Effector memory CD8-positive, alpha-beta T cell (primary cell): Measurements from ENCODE around the gene SLU7.
"Not testable (repeated sequence)": the region's sequence is repeated elsewhere in the genome, so short reads cannot be mapped to it uniquely, and the experiment has no call there.

Experiments
- ATAC-seq: fragments of 150-1000 bp; cut with Tn5 transposase; replicated peaks from 2 replicates; pipeline ENCODE4 v1.10.0; 2021; ENCODE audit warnings: mild to moderate bottlenecking, moderate library complexity
- DNase-seq, 3 experiments: peaks; one replicate each; pipeline ENCODE4 v3.0.0; 2021
- H3K27ac Mint-ChIP-seq, 2 donors: one replicate each; pipeline ENCODE4 v1.8.0; 2022; ENCODE audit warnings: mild to moderate bottlenecking in 2 of 2, mixed read lengths in 2 of 2, moderate library complexity in 2 of 2
- H3K27me3 Mint-ChIP-seq, 2 donors: one replicate each; pipeline ENCODE4 v1.8.0; 2022; ENCODE audit warnings: mixed read lengths in 2 of 2
- H3K36me3 Mint-ChIP-seq: one replicate; pipeline ENCODE4 v1.8.0; 2022; ENCODE audit warnings: mild to moderate bottlenecking, moderate library complexity, mixed read lengths; ENCODE audit not compliant: insufficient read depth
- H3K4me1 Mint-ChIP-seq, 2 donors: one replicate each; pipeline ENCODE4 v1.8.0; 2022; ENCODE audit warnings: low read depth in 2 of 2, mixed read lengths in 2 of 2
- H3K4me3 Mint-ChIP-seq, 2 donors: one replicate each; pipeline ENCODE4 v1.8.0; 2022; ENCODE audit warnings: mild to moderate bottlenecking in 2 of 2, mixed read lengths in 2 of 2, moderate library complexity in 2 of 2
- H3K9me3 Mint-ChIP-seq, 2 donors: one replicate each; pipeline ENCODE4 v1.8.0; 2022; ENCODE audit warnings: mixed read lengths in 2 of 2

Gene SLU7

DNA sequence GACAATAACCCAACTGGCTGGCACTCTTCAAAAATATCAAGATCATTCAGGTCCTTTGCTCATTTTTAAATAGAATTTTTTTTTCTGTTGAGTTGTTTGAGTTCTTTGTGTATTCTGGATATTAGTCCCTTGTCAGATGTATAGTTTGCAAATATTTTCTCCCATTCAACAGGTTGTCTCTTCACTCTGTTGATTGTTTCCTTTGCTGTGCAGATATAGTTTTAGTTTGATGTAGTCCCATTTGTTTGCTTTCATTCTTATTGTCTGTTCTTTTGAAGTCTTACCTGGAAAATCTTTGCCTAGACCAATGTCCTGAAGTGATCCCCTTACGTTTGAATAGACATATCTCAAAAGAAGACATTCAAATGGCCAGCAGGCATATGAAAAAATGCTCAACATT, 25.5 kb upstream of the SLU7 start:
- Mint-ChIP-seq H3K27me3 (no peaks in the 10 kb centered on the region), H3K4me1 (peaks cover 0 to 2% of the 10 kb centered on the region in 2 donors)

DNA sequence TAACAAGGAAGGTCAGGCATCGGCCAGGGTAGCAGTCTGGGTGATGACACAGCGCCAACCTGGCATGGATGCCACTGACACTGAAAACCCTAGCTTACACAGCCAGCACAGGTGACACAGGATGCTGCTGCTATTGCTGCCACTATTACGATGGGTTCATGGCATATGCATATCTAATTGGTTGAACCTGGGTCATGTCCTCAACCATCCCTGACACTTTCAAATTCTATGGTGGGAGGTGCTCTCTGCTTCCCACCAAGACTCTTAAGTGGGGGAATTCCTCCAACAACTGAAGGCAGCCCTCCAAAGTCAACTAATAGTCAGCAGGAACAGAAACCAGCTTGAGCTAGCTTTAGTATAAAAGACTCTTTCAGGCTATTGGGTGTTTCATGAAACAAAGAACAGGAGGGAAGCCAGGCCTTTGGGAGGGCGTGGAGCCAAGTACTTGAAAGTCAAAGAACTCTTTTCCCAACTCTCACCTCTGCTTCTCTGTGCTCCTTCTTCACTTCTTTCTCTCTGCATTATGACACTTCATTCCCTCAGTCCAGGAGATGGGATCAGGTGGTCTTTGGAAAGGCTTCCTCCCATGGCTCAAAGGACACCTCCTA, 24.0 kb upstream of the SLU7 start:
- no peaks in the 10 kb centered on the region for H3K9me3 Mint-ChIP-seq
- H3K4me1 Mint-ChIP-seq, result peaks cover 6 to 9% of the 10 kb centered on the region in 2 donors
- ATAC-seq, result no peak
- DNase-seq, result no peak
- H3K4me3 Mint-ChIP-seq, result no peak overlapping the region
- no peaks in the 10 kb centered on the region for H3K36me3 Mint-ChIP-seq
- H3K27ac Mint-ChIP-seq, result no peak overlapping the region
- no peaks in the 10 kb centered on the region for H3K27me3 Mint-ChIP-seq

More for the DNA sequence above, 25.5 kb upstream of the SLU7 start:
- Mint-ChIP-seq H3K4me3 (no peak overlapping the region), H3K9me3 (no peaks in the 10 kb centered on the region), H3K27ac (no peak overlapping the region), H3K36me3 (no peaks in the 10 kb centered on the region)
- ATAC-seq, result no peak
- no peak for DNase-seq

DNA sequence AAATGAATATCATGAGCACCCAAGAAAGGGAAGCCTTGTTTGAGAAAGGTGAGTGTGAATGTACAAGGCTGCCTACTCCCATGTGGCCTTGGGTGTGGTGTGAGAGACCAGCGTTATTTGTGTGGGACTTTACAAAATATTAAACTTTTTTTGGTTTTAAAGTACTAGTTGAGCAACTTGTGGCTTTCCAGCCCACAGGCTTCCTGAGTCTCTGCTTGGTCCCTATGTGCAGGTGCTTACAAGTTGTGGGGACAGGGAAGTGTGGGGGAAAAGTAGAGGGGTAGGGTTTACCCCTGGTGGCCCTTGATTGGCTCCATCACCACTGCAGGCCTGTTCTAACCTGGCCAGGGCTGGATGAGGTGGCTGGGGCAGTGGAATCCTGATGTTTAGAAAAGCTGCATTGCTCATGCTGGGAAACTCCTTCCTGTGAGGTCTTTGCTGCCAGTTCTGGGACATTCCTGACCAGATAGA, 22.5 kb upstream of the SLU7 start:
- H3K9me3 Mint-ChIP-seq, result no peaks in the 10 kb centered on the region

DNA sequence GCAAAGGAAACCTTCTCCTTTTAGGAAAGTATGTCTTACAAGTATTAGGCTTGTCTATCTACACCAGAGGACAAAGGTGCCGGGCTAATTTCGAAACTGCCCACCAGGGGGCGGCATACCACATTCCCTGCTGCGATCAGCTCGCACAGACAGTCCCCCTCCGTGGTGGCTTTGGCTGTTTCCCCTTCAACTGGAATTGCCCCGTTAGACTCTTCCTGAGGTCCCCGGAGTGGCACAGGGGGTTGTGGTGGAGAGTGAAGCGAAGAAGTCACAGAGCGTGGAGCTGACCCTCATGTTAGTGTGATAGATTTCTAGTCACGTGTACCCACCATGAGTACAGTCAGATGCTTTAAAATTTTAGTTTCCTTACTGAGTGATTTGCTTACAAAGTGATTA, 20.3 kb upstream of the SLU7 start:
- DNase-seq, result peak; percentile 88 to 94 (median 89)
- peaks cover 10 to 12% of the 10 kb centered on the region in 2 donors for H3K27me3 Mint-ChIP-seq
- H3K4me3 Mint-ChIP-seq, result peak overlapping the region; percentile 77 to 79
- peak; percentile 82 for ATAC-seq
- no peaks in the 10 kb centered on the region for H3K36me3 Mint-ChIP-seq
- H3K4me1 Mint-ChIP-seq, result peaks cover 6 to 9% of the 10 kb centered on the region in 2 donors
- peak overlapping the region; percentile 84 to 95 for H3K27ac Mint-ChIP-seq
- H3K9me3 Mint-ChIP-seq, result no peaks in the 10 kb centered on the region

More for the DNA sequence above, 22.5 kb upstream of the SLU7 start:
- no peak overlapping the region for H3K27ac Mint-ChIP-seq
- H3K4me3 Mint-ChIP-seq, result no peak overlapping the region
- H3K4me1 Mint-ChIP-seq, result peaks cover 6 to 9% of the 10 kb centered on the region in 2 donors
- ATAC-seq, result no peak
- no peaks in the 10 kb centered on the region for H3K36me3 Mint-ChIP-seq
- H3K27me3 Mint-ChIP-seq, result peaks cover 0 to 1% of the 10 kb centered on the region in 2 donors
- DNase-seq, result no peak

DNA sequence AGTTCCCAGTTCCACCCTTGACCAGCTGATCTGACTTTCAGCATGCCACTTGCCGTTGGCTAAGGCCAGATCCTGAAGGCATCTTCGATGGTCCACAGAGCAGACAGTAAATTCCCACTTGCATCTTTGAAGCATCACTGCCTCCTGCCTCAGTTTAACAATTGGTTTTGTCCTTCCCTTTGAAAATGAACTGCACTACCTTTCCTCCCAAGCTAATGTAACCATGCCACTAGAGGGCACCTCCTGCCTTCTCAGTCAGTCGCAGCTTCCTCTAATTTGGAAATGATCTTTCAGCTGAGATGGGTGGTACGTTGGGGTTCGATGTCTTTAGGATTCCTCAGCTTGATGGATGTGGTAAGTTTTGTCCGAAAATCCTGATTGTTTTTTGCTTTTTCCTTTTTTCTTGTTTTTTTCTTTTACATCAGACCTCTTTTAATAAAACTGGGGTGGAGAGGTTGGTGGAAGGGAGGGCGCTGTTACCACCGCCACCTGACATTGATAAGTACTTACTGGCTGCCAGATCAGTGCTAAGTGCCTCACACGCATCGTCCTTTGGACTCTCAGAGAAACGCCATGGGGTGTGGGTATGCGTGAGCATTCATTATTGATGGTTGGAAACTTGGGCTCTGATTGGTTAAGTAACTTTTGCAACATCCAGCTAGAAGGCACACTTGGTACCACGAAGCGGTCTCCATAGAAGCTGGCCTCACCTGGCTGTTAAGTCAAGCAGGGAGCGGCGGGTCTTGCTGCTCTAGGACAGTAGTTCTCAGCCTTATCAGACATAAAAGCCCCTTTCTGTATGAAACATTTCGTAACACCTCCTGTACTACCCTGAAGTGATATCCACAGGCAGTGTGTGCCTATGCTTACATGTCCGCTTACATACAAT, 19.7 kb upstream of the SLU7 start:
- no peaks in the 10 kb centered on the region for H3K9me3 Mint-ChIP-seq
- H3K27ac Mint-ChIP-seq, result peak overlapping the region; percentile 84 to 95
- no peaks in the 10 kb centered on the region for H3K36me3 Mint-ChIP-seq
- peak; percentile 70 for ATAC-seq
- DNase-seq, result peak; percentile 50 to 63 (median 55)
- peaks cover 10 to 12% of the 10 kb centered on the region in 2 donors for H3K27me3 Mint-ChIP-seq
- peak overlapping the region; percentile 77 to 79 for H3K4me3 Mint-ChIP-seq
- H3K4me1 Mint-ChIP-seq, result peaks cover 6 to 9% of the 10 kb centered on the region in 2 donors

DNA sequence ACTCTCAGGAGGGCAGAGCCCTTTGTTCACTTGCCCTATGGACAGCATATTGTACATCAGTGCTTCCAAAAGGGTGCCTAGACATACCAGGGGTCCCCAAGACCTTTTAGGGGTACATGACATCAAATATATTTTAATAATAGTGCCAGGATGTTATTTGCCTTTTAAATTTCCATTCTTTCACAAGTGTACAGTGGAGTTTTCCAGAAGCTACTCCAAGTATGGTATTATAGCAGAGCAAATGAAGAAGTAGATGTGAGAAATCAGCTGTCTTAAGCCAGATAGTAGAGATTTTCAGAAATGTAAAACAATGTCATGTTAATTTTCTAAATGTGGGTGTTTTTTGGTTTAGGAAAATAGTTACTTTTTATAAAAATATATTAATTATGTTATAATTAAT, 18.4 kb upstream of the SLU7 start:
- Mint-ChIP-seq H3K27me3 (peaks cover 10 to 12% of the 10 kb centered on the region in 2 donors), H3K4me1 (peaks cover 6 to 9% of the 10 kb centered on the region in 2 donors), H3K27ac (no peak overlapping the region), H3K4me3 (no peak overlapping the region), H3K36me3 (peaks cover 4% of the 10 kb centered on the region), H3K9me3 (no peaks in the 10 kb centered on the region)
- ATAC-seq (no peak), DNase-seq (no peak)

DNA sequence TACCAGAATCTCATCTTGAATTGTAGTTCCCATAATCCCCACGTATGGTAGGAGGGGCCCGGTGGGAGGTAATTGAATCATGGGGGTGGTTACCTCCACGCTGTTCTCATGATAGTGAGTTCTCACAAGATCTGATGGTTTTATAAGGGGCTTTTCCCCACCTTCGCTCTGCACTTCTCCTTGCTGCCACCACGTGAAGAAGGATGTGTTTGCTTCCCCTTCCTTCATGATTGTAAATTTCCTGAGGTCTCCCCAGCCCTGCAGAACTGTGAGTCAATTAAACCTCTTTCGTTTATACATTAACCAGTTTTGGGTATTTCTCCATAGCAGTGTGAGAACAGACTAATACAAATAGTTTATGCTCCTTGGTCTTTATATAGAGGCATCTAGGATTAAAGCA, 17.8 kb upstream of the SLU7 start:
- H3K9me3 Mint-ChIP-seq, ATAC-seq, H3K4me1 Mint-ChIP-seq: not testable (repeated sequence)

DNA sequence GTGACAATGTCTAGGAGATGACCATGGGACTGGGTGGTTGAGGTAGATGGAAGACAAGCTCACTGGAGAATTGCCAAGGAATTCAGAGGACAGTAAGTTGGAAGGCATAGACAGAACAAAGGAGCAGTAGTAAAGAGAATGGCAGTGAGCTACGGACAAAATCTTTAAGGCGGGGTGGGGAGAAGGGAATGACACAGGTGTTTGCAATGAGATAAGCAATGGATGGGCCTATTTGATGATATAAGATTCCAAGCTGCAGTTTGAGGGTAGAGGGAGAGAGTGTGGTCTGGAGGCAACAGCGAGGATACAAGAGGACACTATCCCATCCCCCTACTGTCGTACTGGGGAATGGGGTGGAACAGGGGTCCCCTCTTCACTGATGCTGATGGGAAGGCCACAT, 17.1 kb upstream of the SLU7 start:
- Mint-ChIP-seq H3K9me3 (no peaks in the 10 kb centered on the region), H3K27ac (no peak overlapping the region)

More for the DNA sequence above, 17.8 kb upstream of the SLU7 start:
- H3K27me3 Mint-ChIP-seq, result peaks cover 10 to 12% of the 10 kb centered on the region in 2 donors
- H3K4me3 Mint-ChIP-seq, H3K27ac Mint-ChIP-seq, DNase-seq, H3K36me3 Mint-ChIP-seq: not testable (repeated sequence)

DNA sequence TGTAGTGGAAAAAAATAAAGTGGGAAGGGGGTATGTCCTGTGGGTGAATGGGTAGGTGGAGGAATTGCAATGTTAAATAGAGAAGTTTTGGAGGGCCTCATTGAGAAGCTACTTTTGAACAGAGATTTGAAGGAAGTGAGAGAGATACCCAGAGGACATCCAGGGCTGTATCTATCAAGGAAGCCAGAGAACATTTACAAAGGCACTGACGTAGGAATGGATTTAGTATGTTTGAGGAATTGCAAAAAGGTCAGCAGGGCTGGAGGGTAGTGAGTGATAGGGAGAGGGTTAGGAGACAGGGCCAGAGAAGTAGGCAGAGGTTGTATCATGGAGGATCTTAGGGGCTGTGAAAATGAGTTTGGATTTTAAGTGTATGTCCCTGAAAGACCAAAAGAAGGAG, 16.7 kb upstream of the SLU7 start:
- Mint-ChIP-seq H3K9me3 (no peaks in the 10 kb centered on the region), H3K4me1 (peaks cover 6% of the 10 kb centered on the region in 2 donors), H3K27me3 (peaks cover 10 to 12% of the 10 kb centered on the region in 2 donors), H3K36me3 (peaks cover 4% of the 10 kb centered on the region), H3K27ac (no peak overlapping the region), H3K4me3 (no peak overlapping the region)
- ATAC-seq, result no peak
- DNase-seq, result no peak

More for the DNA sequence above, 17.1 kb upstream of the SLU7 start:
- Mint-ChIP-seq H3K4me3 (no peak overlapping the region), H3K4me1 (peaks cover 6 to 7% of the 10 kb centered on the region in 2 donors), H3K27me3 (peaks cover 10 to 12% of the 10 kb centered on the region in 2 donors), H3K36me3 (peaks cover 4% of the 10 kb centered on the region)
- ATAC-seq, result no peak
- DNase-seq, result no peak

DNA sequence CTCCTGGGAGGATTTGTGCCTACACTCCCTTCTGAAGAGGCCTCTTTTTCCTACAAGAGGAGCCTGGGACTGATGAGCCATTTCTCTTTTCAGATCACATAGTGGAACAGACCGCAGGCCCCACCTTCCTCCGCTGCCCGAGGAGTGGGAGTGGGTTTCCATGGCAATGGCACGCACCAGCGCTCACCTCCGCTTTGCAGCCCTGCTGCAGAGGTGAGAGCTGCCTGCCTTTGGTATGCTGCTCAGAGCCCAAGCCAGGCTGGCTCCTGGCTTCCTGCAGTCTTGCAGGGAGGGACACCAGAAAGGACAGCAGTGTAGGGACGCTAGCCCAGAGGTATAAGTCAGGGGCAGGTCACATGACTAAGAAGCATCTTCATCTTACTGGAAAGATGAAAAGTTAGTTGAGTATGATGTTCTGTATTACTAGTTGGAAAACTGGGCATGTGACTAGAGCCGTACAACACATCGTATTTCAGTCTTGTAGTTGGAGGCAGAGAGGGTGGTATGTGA, 15.2 kb upstream of the SLU7 start:
- no peak for DNase-seq
- Mint-ChIP-seq H3K4me1 (peaks cover 6% of the 10 kb centered on the region in 2 donors), H3K4me3 (no peak overlapping the region), H3K36me3 (peaks cover 4% of the 10 kb centered on the region), H3K9me3 (no peaks in the 10 kb centered on the region), H3K27ac (no peak overlapping the region), H3K27me3 (peaks cover 10 to 12% of the 10 kb centered on the region in 2 donors)
- no peak for ATAC-seq

DNA sequence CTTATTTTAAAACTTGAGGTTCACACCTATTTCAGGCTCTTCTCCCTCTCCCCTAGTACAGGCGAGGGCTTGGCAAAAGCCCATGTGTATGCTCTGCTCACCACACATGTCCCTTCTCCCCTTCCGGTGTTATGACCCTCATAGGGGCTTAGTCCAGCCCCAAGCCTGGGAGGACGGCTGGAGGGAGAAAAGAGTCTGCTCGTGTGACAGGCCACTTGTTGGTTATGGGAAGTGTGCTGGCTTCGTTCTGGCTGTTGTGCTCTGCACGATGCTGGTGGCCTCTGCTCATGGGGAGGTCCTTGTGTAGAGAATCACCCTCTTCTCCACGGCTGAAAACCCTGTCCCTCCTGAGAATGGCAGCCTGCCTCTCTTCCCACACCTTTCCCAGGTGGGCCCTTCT, 13.9 kb upstream of the SLU7 start:
- H3K9me3 Mint-ChIP-seq, result no peaks in the 10 kb centered on the region
- ATAC-seq (no peak), DNase-seq (no peak)
- peaks cover 10 to 12% of the 10 kb centered on the region in 2 donors for H3K27me3 Mint-ChIP-seq
- H3K27ac Mint-ChIP-seq, result no peak overlapping the region
- peaks cover 4% of the 10 kb centered on the region for H3K36me3 Mint-ChIP-seq
- no peaks in the 10 kb centered on the region for H3K4me1 Mint-ChIP-seq
- no peak overlapping the region for H3K4me3 Mint-ChIP-seq

DNA sequence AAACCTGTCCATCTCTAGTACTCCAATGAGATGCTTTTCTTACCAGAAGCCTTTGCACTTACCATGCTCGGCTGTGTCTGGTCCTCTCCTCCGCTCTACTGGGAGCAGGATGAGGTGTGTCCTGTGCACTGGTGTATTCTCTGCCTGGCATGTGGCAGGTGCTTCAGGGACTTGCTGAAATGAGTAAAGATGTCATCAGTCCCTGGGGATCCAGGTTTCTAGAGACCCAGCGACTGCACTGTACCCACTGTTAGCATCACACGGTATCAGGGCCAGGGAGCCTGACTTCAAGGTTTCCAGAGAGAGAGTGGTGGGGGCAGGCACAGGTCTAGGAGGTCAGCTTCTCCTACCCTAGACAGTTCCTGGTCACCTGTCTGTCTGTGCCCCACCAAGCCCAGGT, 13.3 kb upstream of the SLU7 start:
- Mint-ChIP-seq H3K9me3 (no peaks in the 10 kb centered on the region), H3K36me3 (peaks cover 4% of the 10 kb centered on the region), H3K27ac (no peak overlapping the region), H3K4me1 (no peaks in the 10 kb centered on the region), H3K4me3 (no peak overlapping the region), H3K27me3 (peaks cover 10 to 12% of the 10 kb centered on the region in 2 donors)
- ATAC-seq (no peak), DNase-seq (no peak)

DNA sequence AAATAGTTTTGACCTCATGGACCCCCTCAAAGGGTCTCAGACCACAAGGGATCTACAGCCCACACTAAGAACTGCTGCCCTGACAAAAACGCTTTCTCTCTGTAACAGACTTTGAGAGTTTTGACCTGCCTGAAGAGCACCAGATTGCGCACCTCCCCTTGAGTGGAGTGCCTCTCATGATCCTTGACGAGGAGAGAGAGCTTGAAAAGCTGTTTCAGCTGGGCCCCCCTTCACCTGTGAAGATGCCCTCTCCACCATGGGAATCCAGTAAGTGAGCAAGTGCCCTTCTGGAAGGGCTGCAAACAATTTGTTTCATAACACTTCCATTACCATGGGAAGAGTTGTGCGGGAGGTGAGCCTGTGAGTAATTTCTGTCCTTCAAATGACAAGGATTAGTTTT, 8.7 kb upstream of the SLU7 start:
- H3K4me3 Mint-ChIP-seq, result no peak overlapping the region
- H3K4me1 Mint-ChIP-seq, result peaks cover 24 to 31% of the 10 kb centered on the region in 2 donors
- H3K27me3 Mint-ChIP-seq, result no peaks in the 10 kb centered on the region
- no peaks in the 10 kb centered on the region for H3K9me3 Mint-ChIP-seq
- H3K27ac Mint-ChIP-seq, result no peak overlapping the region
- ATAC-seq (no peak), DNase-seq (no peak)
- H3K36me3 Mint-ChIP-seq, result no peaks in the 10 kb centered on the region
